Urinary bladder (tissue), 4 donors: ENCODE data around the gene RPS6KA2. TPM values are rescaled to one million over a fixed set of nuclear protein-coding genes. Genes with fewer than 3 reads are reported as not detected.

Experiments used
- DNase-seq: peaks from one replicate; pipeline ENCODE4 v3.0.0-alpha.2; 2015; ENCODE audit errors: extremely low spot score
- H3K27ac ChIP-seq: one replicate; pipeline ENCODE4 v1.5.1; 2013; ENCODE audit warnings: low read depth, mild to moderate bottlenecking, moderate library complexity
- H3K36me3 ChIP-seq: one replicate; pipeline ENCODE4 v1.6.1; 2013; ENCODE audit warnings: mild to moderate bottlenecking, moderate library complexity; ENCODE audit not compliant: insufficient read depth
- H3K4me1 ChIP-seq: one replicate; pipeline ENCODE4 v1.6.1; 2013; ENCODE audit warnings: mild to moderate bottlenecking, moderate library complexity; ENCODE audit not compliant: insufficient read depth
- H3K4me3 ChIP-seq: one replicate; pipeline ENCODE4 v1.5.1; 2013; ENCODE audit warnings: low read depth, low read length
- WGBS: extraction: QIAGEN DNeasy Blood & Tissue Kit; methylation state at CpG from one replicate; pipeline ENCODE4 v1.1.7; 2013; 5-methylcytosine and 5-hydroxymethylcytosine counted together
- polyA plus RNA-seq: library from polyadenylated mRNA; stranded (reverse); fragments of 200-250 nt; gene quantifications from one replicate; pipeline ENCODE4 v1.2.3, GENCODE V29; 2013
- total RNA-seq: library from RNA; depleted of rRNA; stranded (reverse); fragments of >200 nt; gene quantifications from one replicate; pipeline ENCODE4 v1.2.3, GENCODE V29; 2014
- donor health status: healthy with polysubstance abuse.
- donor health status: healthy.

RPS6KA2 gene
- total and polyA plus RNA-seq, 2 donors: 34.7 to 67.0 TPM

- Histone ChIP-seq H3K36me3 (no peaks in the 10 kb centered on the region), H3K4me3 (no peak overlapping the region), H3K27ac (peak overlapping the region; percentile 61), H3K4me1 (peaks cover 4% of the 10 kb centered on the region)
- no peak for DNase-seq
These were observed 70.7 kb downstream of the RPS6KA2 start for GRCh38 chr6:166556336-166556735.

- Histone ChIP-seq H3K36me3 (no peaks in the 10 kb centered on the region), H3K4me3 (no peak overlapping the region), H3K27ac (no peak overlapping the region), H3K4me1 (peaks cover 4% of the 10 kb centered on the region)
- no peak for DNase-seq
- WGBS: 78% methylated on average over 6 of the region's 6 CpGs
These were observed 72.0 kb downstream of the RPS6KA2 start for GRCh38 chr6:166555086-166555485.

GRCh38 chr6:166554316-166554715 lies 72.7 kb downstream of the RPS6KA2 start:
- WGBS: 43% methylated on average over 8 of the region's 8 CpGs

GRCh38 chr6:166553563-166554271 lies 73.3 kb downstream of the RPS6KA2 start:
- 32% methylated on average over 13 of the region's 13 CpGs for WGBS
- Histone ChIP-seq H3K36me3 (no peaks in the 10 kb centered on the region), H3K27ac (no peak overlapping the region), H3K4me1 (peaks cover 4% of the 10 kb centered on the region), H3K4me3 (no peak overlapping the region)
- DNase-seq: no peak

More at GRCh38 chr6:166554316-166554715, 72.7 kb downstream of the RPS6KA2 start:
- Histone ChIP-seq H3K36me3 (no peaks in the 10 kb centered on the region), H3K4me1 (peaks cover 4% of the 10 kb centered on the region), H3K4me3 (no peak overlapping the region), H3K27ac (no peak overlapping the region)
- no peak for DNase-seq

GRCh38 chr6:166552600-166552999 lies 74.5 kb downstream of the RPS6KA2 start:
- Histone ChIP-seq H3K36me3 (no peaks in the 10 kb centered on the region), H3K4me3 (no peak overlapping the region), H3K4me1 (peaks cover 4% of the 10 kb centered on the region), H3K27ac (no peak overlapping the region)
- DNase-seq: no peak
- WGBS: 86% methylated on average over 7 of the region's 7 CpGs

GRCh38 chr6:166551754-166552495 lies 75.1 kb downstream of the RPS6KA2 start:
- H3K27ac ChIP-seq: no peak overlapping the region
- H3K36me3 ChIP-seq: no peaks in the 10 kb centered on the region
- 88% methylated on average over 16 of the region's 16 CpGs for WGBS
- DNase-seq: no peak
- peaks cover 4% of the 10 kb centered on the region for H3K4me1 ChIP-seq
- no peak overlapping the region for H3K4me3 ChIP-seq

- H3K27ac ChIP-seq: no peak overlapping the region
- no peak for DNase-seq
- H3K36me3 ChIP-seq: no peaks in the 10 kb centered on the region
- 94% methylated on average over 6 of the region's 6 CpGs for WGBS
- no peaks in the 10 kb centered on the region for H3K4me1 ChIP-seq
- no peak overlapping the region for H3K4me3 ChIP-seq
These were observed 80.4 kb downstream of the RPS6KA2 start for GRCh38 chr6:166546653-166547052.

GRCh38 chr6:166545156-166546034 lies 81.7 kb downstream of the RPS6KA2 start:
- DNase-seq: no peak
- Histone ChIP-seq H3K4me3 (no peak overlapping the region), H3K4me1 (no peaks in the 10 kb centered on the region), H3K27ac (no peak overlapping the region), H3K36me3 (no peaks in the 10 kb centered on the region)
- WGBS: 88% methylated on average over 19 of the region's 19 CpGs

- no peaks in the 10 kb centered on the region for H3K36me3 ChIP-seq
- 87% methylated on average over 10 of the region's 10 CpGs for WGBS
- H3K4me3 ChIP-seq: no peak overlapping the region
- H3K4me1 ChIP-seq: no peaks in the 10 kb centered on the region
- DNase-seq: no peak
- H3K27ac ChIP-seq: no peak overlapping the region
These were observed 82.8 kb downstream of the RPS6KA2 start for GRCh38 chr6:166544296-166544605.

- no peaks in the 10 kb centered on the region for H3K4me1 ChIP-seq
- H3K27ac ChIP-seq: no peak overlapping the region
- no peak overlapping the region for H3K4me3 ChIP-seq
- no peaks in the 10 kb centered on the region for H3K36me3 ChIP-seq
- WGBS: 80% methylated on average over 9 of the region's 9 CpGs
- DNase-seq: no peak
These were observed 83.3 kb downstream of the RPS6KA2 start for GRCh38 chr6:166543603-166544295.

- DNase-seq: no peak
- Histone ChIP-seq H3K4me3 (no peak overlapping the region), H3K27ac (no peak overlapping the region), H3K36me3 (no peaks in the 10 kb centered on the region), H3K4me1 (no peaks in the 10 kb centered on the region)
- WGBS: 61% methylated on average over 4 of the region's 4 CpGs
These were observed 84.5 kb downstream of the RPS6KA2 start for GRCh38 chr6:166542580-166542912.

- no peak overlapping the region for H3K4me3 ChIP-seq
- DNase-seq: no peak
- whole genome bisulfite sequencing: 75% methylated on average over 12 of the region's 12 CpGs
- no peaks in the 10 kb centered on the region for H3K4me1 ChIP-seq
- H3K36me3 ChIP-seq: no peaks in the 10 kb centered on the region
- no peak overlapping the region for H3K27ac ChIP-seq
These were observed 85.0 kb downstream of the RPS6KA2 start for GRCh38 chr6:166541876-166542579.

GRCh38 chr6:166541366-166541765 lies 85.7 kb downstream of the RPS6KA2 start:
- Histone ChIP-seq H3K27ac (no peak overlapping the region), H3K4me3 (no peak overlapping the region), H3K36me3 (no peaks in the 10 kb centered on the region), H3K4me1 (no peaks in the 10 kb centered on the region)
- no peak for DNase-seq
- WGBS: 90% methylated on average over 12 of the region's 12 CpGs
